ENCODE results near the gene ARHGAP44. TPM values are rescaled to one million over a fixed set of nuclear protein-coding genes. Genes with fewer than 3 reads are reported as not detected.
A peak's percentile ranks its signal among the peaks of the same experiment; 100 is the strongest.

The ARHGAP44 gene
- total and polyA plus RNA-seq, 2 of the 8 experiments (the other 6 are each of a cell fraction or from before 2014, with no cell fraction given) = 6.2 to 22.2 TPM

DNA sequence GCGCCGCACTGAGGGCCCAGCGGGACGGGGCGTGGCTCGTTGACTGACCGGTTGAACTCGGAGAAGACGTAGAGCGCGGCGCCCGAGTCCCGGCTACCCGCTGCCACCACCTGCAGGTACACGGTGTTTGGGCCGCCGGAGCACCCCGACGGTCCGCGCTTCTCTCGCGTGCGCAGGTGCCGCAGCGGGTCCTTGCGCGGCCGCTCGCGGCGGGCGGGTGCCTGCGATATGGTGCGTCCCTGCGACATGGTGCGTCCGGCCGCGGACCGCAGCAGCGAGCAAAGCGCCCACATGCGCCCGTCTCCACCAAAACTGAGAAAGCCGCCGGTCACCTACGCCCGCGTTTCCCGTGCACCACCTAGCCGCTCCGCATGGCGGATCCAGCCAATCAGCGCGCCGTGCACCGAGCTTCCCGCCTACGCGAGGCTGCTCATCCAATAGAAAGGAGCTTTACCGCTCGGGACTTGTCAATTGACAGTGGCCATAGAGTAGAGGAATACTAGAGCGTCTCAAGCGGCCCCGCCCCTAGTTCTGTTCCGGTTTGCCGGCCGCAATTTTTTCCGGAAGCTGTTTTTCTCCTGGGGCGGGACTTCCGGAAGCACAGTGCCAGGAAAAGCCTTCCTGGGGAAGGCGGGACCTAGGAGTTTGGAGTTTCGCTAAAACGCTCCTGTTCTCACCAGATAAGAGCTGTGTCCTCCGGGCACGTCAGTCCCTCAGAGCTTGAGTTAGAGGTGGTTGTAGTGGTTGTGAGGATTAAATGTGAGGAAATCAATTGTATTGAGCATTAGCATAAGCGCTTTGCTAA is 228.6 kb downstream of the ARHGAP44 start, which contains the start of gene ELAC2:
Gene ELAC2 (minus strand): TSS at position 373 of the 805 bp plus-strand sequence. CDS start 80 bp downstream, at position 293.
- H4K91ac ChIP-seq (replicated peaks; ENCODE audit: insufficient read length, low read length) = peak within 1 kb of the TSS; percentile 68
- H4K8ac ChIP-seq (ENCODE audit: extremely low read depth, insufficient read depth, low read length) = peak within 1 kb of the TSS; percentile 92
- H3K56ac ChIP-seq (replicated peaks; ENCODE audit: insufficient read length, low read depth, low read length) = peak within 1 kb of the TSS; percentile 34
- peak within 1 kb of the TSS; percentile 93 for H2AFZ ChIP-seq (ENCODE audit: low read length)
- WGBS, 2 experiments (ENCODE audit: extremely low coverage in 1 of 2, insufficient coverage in 1 of 2, insufficient read length in 1 of 2, insufficient replicate concordance in 2 of 2, low coverage in 1 of 2, low lambda C conversion rate in 2 of 2, missing lambda C conversion rate in 1 of 2) = 1% methylated on average over 60 of the region's 79 CpGs; no CpG with 5 or more reads in 1 of the 2 experiments
- POLR2A ChIA-PET (ENCODE audit: partially characterized antibody) = interaction anchor here (0.6 to 2.4 kb wide), 11 partner anchors 9 to 270 kb away, joined by 3 to 7 read pairs (median 4); no protein-coding TSS in a partner anchor
- no peaks in the 10 kb centered on the region for H3K79me1 ChIP-seq (ENCODE audit: low read depth, low read length)
- no peaks in the 10 kb centered on the region for H3K9me3 ChIP-seq (ENCODE audit: insufficient read depth in 2 of 2, low read depth in 1 of 2, low read length in 1 of 2)
- peaks cover 2% of the 10 kb centered on the region in 2 experiments for H4K20me1 ChIP-seq (replicated peaks in 1 of 2; ENCODE audit: control insufficient read depth in 1 of 2, insufficient read depth in 2 of 2, low read length in 2 of 2)
- peaks cover 7% of the 10 kb centered on the region; the same call in 1 of the 2 replicates for H3K23me2 ChIP-seq (ENCODE audit: low read depth, low read length)
- H3K4ac ChIP-seq (replicated peaks; ENCODE audit: insufficient read length, low read depth, low read length) = peak within 1 kb of the TSS; percentile 93
- DNase-seq (ENCODE audit: low read depth in 1 of 2, low spot score in 2 of 2) (peak; percentile 92 to 95), FAIRE-seq (peak; percentile 96)
- peak within 1 kb of the TSS; percentile 63; the same call in 1 of the 2 replicates for H3K27ac ChIP-seq (ENCODE audit: low read depth, low read length)
- peak within 1 kb of the TSS; percentile 74 to 82 (median 79) for H3K9ac ChIP-seq (replicated peaks in 1 of 4; ENCODE audit: extremely low read depth in 1 of 4, low read depth in 3 of 4, low read length in 3 of 4)
- peaks cover 19 to 36% (median 31%) of the 10 kb centered on the region in 4 experiments for H3K36me3 ChIP-seq (ENCODE audit: control insufficient read depth in 2 of 4, insufficient read depth in 4 of 4, low read length in 3 of 4)
- no peak within 1 kb of the TSS for H3K23ac ChIP-seq (ENCODE audit: insufficient read length)
- H2AK5ac ChIP-seq (ENCODE audit: low read depth, low read length) = no peak within 1 kb of the TSS
- no peak within 1 kb of the TSS for H2BK20ac ChIP-seq (ENCODE audit: low read length)
- no peak within 1 kb of the TSS for H2BK12ac ChIP-seq (ENCODE audit: low read depth, low read length)
- peak within 1 kb of the TSS; percentile 76 for H2BK5ac ChIP-seq (ENCODE audit: low read depth, low read length)
- no peak within 1 kb of the TSS for H2BK120ac ChIP-seq (replicated peaks; ENCODE audit: low read depth, low read length)
- H3K18ac ChIP-seq (ENCODE audit: extremely low read depth, low read length) = no peak within 1 kb of the TSS
- CTCF ChIA-PET (ENCODE audit: partially characterized antibody) = interaction anchor here (1.0 to 5.0 kb wide), 4 partner anchors 13 to 44 kb away, joined by 3 to 45 read pairs (median 8); no protein-coding TSS in a partner anchor
- no peak within 1 kb of the TSS for H2BK15ac ChIP-seq (ENCODE audit: low read length)
- H3K4me1 ChIP-seq (replicated peaks in 1 of 4; ENCODE audit: control insufficient read depth in 3 of 4, insufficient read depth in 4 of 4, low read length in 3 of 4) = peaks cover 0 to 3% (median under 1%) of the 10 kb centered on the region in 4 experiments; a peak in 2 of 7 replicates
- H3K79me2 ChIP-seq (ENCODE audit: control insufficient read depth in 1 of 2, insufficient read depth in 2 of 2, low read length in 2 of 2) = peaks cover 0 to 16% of the 10 kb centered on the region in 2 experiments; a peak in 2 of 4 replicates
- peak within 1 kb of the TSS; percentile 74 to 94 (median 88) for H3K4me3 ChIP-seq (ENCODE audit: extremely low read depth in 1 of 4, insufficient read depth in 2 of 4, low read depth in 3 of 4, low read length in 4 of 4)
- no peak within 1 kb of the TSS for H3K14ac ChIP-seq (ENCODE audit: insufficient read length)
- peak within 1 kb of the TSS; percentile 69 to 94 for H3K4me2 ChIP-seq (ENCODE audit: insufficient read depth in 1 of 2, low read depth in 2 of 2, low read length in 2 of 2)
- peak within 1 kb of the TSS; percentile 4 for H4K5ac ChIP-seq (ENCODE audit: insufficient read length, low read depth, low read length)
- no peaks in the 10 kb centered on the region for H3K27me3 ChIP-seq (replicated peaks in 1 of 4; ENCODE audit: control insufficient read depth in 3 of 4, extremely low read depth in 1 of 4, insufficient read depth in 3 of 4, low read length in 3 of 4)
- TF ChIP-seq GABPA (IDR thresholded peaks at IDR 0.05; ENCODE audit: borderline replicate concordance, insufficient read depth, low read length) (peak; percentile 91), SP4 (IDR thresholded peaks at IDR 0.05; ENCODE audit: low read length) (0 out of 2 replicates have a peak, but pooled peaks have one; percentile 69), POU5F1 (IDR thresholded peaks at IDR 0.05; ENCODE audit: low read depth, low read length) (no peak), HDAC2 (IDR thresholded peaks at IDR 0.05; ENCODE audit: borderline replicate concordance in 1 of 2, low read depth in 2 of 2, low read length in 2 of 2) (no peak), CHD2 (IDR thresholded peaks at IDR 0.05; ENCODE audit: low read length) (peak; percentile 80), CHD1 (IDR thresholded peaks at IDR 0.05; ENCODE audit: low read depth, low read length) (no peak), NANOG (IDR thresholded peaks at IDR 0.05; ENCODE audit: insufficient read depth, low read depth, low read length, poor library complexity, severe bottlenecking) (no peak), SIN3A (conservative IDR thresholded peaks at IDR 0.05 in 1 of 2, IDR thresholded peaks at IDR 0.05 in 1 of 2; ENCODE audit: low read depth in 1 of 2, low read length in 2 of 2) (peak; percentile 22 to 67; a peak in 2 of 4 replicates), SUZ12 (IDR thresholded peaks at IDR 0.05; ENCODE audit: low read length) (no peak), CEBPB (IDR thresholded peaks at IDR 0.05; ENCODE audit: low read depth, low read length) (no peak)

Measured in H1 (cell line).